ENCODE results near the gene SPTBN1. TPM values are rescaled to one million over a fixed set of nuclear protein-coding genes. Genes with fewer than 3 reads are reported as not detected.

Gene SPTBN1
- total and polyA plus RNA-seq, 2 of the 4 experiments (the other 2 are of a cell fraction) = 49.1 to 241 TPM

DNA sequence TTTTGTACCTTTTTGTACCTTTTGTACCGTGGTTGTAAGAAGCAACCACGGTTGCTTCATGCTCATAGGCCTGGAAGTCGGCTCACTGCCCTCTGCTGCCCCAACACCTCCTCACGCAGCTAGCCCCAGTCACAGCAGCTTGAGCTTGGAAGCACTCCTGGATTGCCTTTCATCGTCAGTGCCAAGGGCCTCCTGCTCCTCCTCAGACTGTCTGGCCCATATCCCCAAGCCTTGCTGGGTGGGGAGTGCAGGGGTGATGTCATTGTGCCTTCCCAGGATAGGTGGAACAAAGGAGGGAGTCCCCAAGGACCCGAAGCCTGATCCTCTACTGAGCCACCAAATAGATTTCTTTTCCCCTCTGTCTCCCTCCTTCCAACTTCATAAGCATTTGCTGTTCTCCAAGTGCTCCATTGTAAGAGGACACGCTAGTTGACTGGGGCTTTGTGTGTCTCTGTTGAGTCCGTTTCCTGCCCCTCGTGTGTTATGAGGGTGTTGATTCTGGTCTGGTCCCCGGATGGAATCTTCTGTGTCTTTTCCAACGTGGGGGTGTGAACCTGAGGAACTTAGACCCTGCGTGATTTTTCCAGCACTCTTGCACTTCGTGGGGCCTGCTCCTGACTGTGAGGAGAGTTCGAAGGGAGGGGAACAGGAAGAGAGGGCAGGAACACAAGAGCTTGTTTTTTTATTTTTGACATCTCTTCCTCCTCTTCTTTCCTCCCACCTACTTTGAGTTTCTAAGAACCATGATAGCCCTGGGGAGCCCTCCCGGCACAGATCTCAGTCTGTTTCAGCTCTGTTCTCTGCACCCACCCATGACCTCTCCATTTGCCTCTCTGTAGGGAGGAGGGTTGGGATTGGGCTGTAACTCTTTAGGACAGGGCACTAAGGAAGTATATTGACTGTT is 140.1 kb downstream of the SPTBN1 start:
- no peak overlapping the region for H4K91ac ChIP-seq (ENCODE audit: insufficient read depth, low read depth, low read length)
- in situ Hi-C loops (cut with MboI; ENCODE audit: low sequenced_read_pairs) = no loop called here

More for the DNA sequence above, 140.1 kb downstream of the SPTBN1 start:
- peaks cover 58% of the 10 kb centered on the region for H4K20me1 ChIP-seq (ENCODE audit: insufficient read depth, low read length)
- no peak overlapping the region for H2BK120ac ChIP-seq (ENCODE audit: low read depth, low read length)
- H3K4me3 ChIP-seq (ENCODE audit: insufficient read depth, low read depth, low read length) = no peak overlapping the region
- no peak overlapping the region for H3K4me2 ChIP-seq (ENCODE audit: low read depth, low read length)
- H2AK5ac ChIP-seq (ENCODE audit: low read depth, low read length) = no peak overlapping the region
- no peak overlapping the region for H2BK20ac ChIP-seq (ENCODE audit: low read depth, low read length)
- ATAC-seq (ENCODE audit: low read depth) = no peak
- H2AFZ ChIP-seq (replicated peaks; ENCODE audit: low read length, poor library complexity) = no peak overlapping the region
- DNase-seq = no peak
- H3K36me3 ChIP-seq (ENCODE audit: control insufficient read depth, insufficient read depth, low read length) = peaks cover 19% of the 10 kb centered on the region
- H4K8ac ChIP-seq (ENCODE audit: low read depth in 2 of 2, low read length in 2 of 2) = no peak overlapping the region
- H4K5ac ChIP-seq (ENCODE audit: low read depth, low read length) = no peak overlapping the region
- peaks cover 48 to 91% of the 10 kb centered on the region in 2 experiments for H3K79me1 ChIP-seq (ENCODE audit: low read depth in 1 of 2, low read length in 2 of 2)
- no peaks in the 10 kb centered on the region for H3K9me3 ChIP-seq (ENCODE audit: control insufficient read depth, insufficient read depth, low read length)
- intact Hi-C loops (cut with micrococcal nuclease) (no loop called here), dilution Hi-C loops (cut with HindIII; ENCODE audit: low sequenced_read_pairs, unreplicated experiment) (no loop called here)
- no peak overlapping the region for H2AK9ac ChIP-seq (replicated peaks; ENCODE audit: low read depth, low read length, poor library complexity)
- WGBS, 2 experiments (ENCODE audit: extremely low coverage in 2 of 2, insufficient read length in 1 of 2) = no CpG with 5 or more reads among the region's 15 CpGs
- peaks cover 36% of the 10 kb centered on the region for H3K9me1 ChIP-seq (ENCODE audit: insufficient read depth, low read length)
- H3K4ac ChIP-seq (ENCODE audit: low read depth, low read length) = no peak overlapping the region
- TF ChIP-seq RFX5 (IDR thresholded peaks at IDR 0.05; ENCODE audit: low read depth, low read length) (no peak), RCOR1 (IDR thresholded peaks at IDR 0.05; ENCODE audit: insufficient replicate concordance, low read length) (no peak), BHLHE40 (IDR thresholded peaks at IDR 0.05; ENCODE audit: low read depth, low read length) (no peak), RAD21 (IDR thresholded peaks at IDR 0.05; ENCODE audit: low read length) (no peak), MAFK (IDR thresholded peaks at IDR 0.05; ENCODE audit: low read depth, low read length) (no peak), SMC3 (IDR thresholded peaks at IDR 0.05; ENCODE audit: low read depth, low read length) (no peak), POLR2A (IDR thresholded peaks at IDR 0.05; ENCODE audit: low read depth, low read length) (no peak), CEBPB (IDR thresholded peaks at IDR 0.05; ENCODE audit: low read depth, low read length) (no peak)
- TF ChIP-seq, protein P1, sequence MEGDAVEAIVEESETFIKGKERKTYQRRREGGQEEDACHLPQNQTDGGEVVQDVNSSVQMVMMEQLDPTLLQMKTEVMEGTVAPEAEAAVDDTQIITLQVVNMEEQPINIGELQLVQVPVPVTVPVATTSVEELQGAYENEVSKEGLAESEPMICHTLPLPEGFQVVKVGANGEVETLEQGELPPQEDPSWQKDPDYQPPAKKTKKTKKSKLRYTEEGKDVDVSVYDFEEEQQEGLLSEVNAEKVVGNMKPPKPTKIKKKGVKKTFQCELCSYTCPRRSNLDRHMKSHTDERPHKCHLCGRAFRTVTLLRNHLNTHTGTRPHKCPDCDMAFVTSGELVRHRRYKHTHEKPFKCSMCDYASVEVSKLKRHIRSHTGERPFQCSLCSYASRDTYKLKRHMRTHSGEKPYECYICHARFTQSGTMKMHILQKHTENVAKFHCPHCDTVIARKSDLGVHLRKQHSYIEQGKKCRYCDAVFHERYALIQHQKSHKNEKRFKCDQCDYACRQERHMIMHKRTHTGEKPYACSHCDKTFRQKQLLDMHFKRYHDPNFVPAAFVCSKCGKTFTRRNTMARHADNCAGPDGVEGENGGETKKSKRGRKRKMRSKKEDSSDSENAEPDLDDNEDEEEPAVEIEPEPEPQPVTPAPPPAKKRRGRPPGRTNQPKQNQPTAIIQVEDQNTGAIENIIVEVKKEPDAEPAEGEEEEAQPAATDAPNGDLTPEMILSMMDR (conservative IDR thresholded peaks at IDR 0.05; ENCODE audit: low read depth, low read length) = no peak
- CTCF ChIA-PET = interaction anchor here (0.8 kb wide), 1 partner anchor 9 kb away, joined by 3 read pairs; no protein-coding TSS in a partner anchor
- H3K23ac ChIP-seq (ENCODE audit: low read depth, low read length) = no peak overlapping the region
- H3K27me3 ChIP-seq (ENCODE audit: control insufficient read depth, insufficient read depth, low read length) = no peaks in the 10 kb centered on the region
- H3K14ac ChIP-seq (replicated peaks; ENCODE audit: low read depth, low read length) = 0 out of 2 replicates have a peak overlapping the region, but pooled peaks have one; percentile 29
- H3K4me1 ChIP-seq (ENCODE audit: control insufficient read depth, insufficient read depth, low read length) = peaks cover 9% of the 10 kb centered on the region; the same call in 1 of the 2 replicates
- no peak overlapping the region for H2BK5ac ChIP-seq (ENCODE audit: low read depth, low read length, poor library complexity, severe bottlenecking)
- POLR2A ChIA-PET (ENCODE audit: unreplicated experiment) = no interaction called here
- H3K9ac ChIP-seq (ENCODE audit: low read depth, low read length) = no peak overlapping the region
- no peak overlapping the region for H3K27ac ChIP-seq (ENCODE audit: insufficient read depth, low read length)
- H3K18ac ChIP-seq (ENCODE audit: low read depth, low read length) = no peak overlapping the region
- no peak overlapping the region for H2BK15ac ChIP-seq (ENCODE audit: low read depth, low read length)
- BruUV-seq (replicated peaks) = no TSS peak
- H3K56ac ChIP-seq (ENCODE audit: extremely low read depth, insufficient read depth, low read length) = no peak overlapping the region

Data from IMR-90 (cell line).